ENCODE data around the gene F5.

Gene F5

GRCh38 chr1:169565335-169566271, 20.7 kb downstream of the F5 start:
- no peak for DNase-seq (ENCODE audit: low read depth in 2 of 2)
- H3K4me3 ChIP-seq (replicated peaks in 1 of 2; ENCODE audit: low read depth in 2 of 2, low read length in 2 of 2): no peak overlapping the region
- TF ChIP-seq CTCF (IDR thresholded peaks at IDR 0.05; ENCODE audit: low read depth, low read length): no peak

- no peak for TF ChIP-seq CTCF (IDR thresholded peaks at IDR 0.05; ENCODE audit: low read depth, low read length)
- H3K4me3 ChIP-seq (replicated peaks in 1 of 2; ENCODE audit: low read depth in 2 of 2, low read length in 2 of 2): no peak overlapping the region
- DNase-seq (ENCODE audit: low read depth in 2 of 2): no peak
Measured at GRCh38 chr1:169563650-169564049, 22.6 kb downstream of the F5 start.

- H3K4me3 ChIP-seq (replicated peaks in 1 of 2; ENCODE audit: low read depth in 2 of 2, low read length in 2 of 2): no peak overlapping the region
- DNase-seq (ENCODE audit: low read depth in 2 of 2): no peak
- no peak for TF ChIP-seq CTCF (IDR thresholded peaks at IDR 0.05; ENCODE audit: low read depth, low read length)
Measured at GRCh38 chr1:169563019-169563615, 23.2 kb downstream of the F5 start.

GRCh38 chr1:169561692-169562091, 24.6 kb downstream of the F5 start:
- no peak for DNase-seq (ENCODE audit: low read depth in 2 of 2)
- no peak overlapping the region for H3K4me3 ChIP-seq (replicated peaks in 1 of 2; ENCODE audit: low read depth in 2 of 2, low read length in 2 of 2)
- TF ChIP-seq CTCF (IDR thresholded peaks at IDR 0.05; ENCODE audit: low read depth, low read length): no peak

GRCh38 chr1:169557131-169557530, 29.1 kb downstream of the F5 start:
- no peak for TF ChIP-seq CTCF (IDR thresholded peaks at IDR 0.05; ENCODE audit: low read depth, low read length)
- no peak for DNase-seq (ENCODE audit: low read depth in 2 of 2)
- H3K4me3 ChIP-seq (replicated peaks in 1 of 2; ENCODE audit: low read depth in 2 of 2, low read length in 2 of 2): no peak overlapping the region

GRCh38 chr1:169550294-169550693, 36.0 kb downstream of the F5 start:
- peak; percentile 69 to 70 for DNase-seq (ENCODE audit: low read depth in 2 of 2)
- no peak overlapping the region for H3K4me3 ChIP-seq (replicated peaks in 1 of 2; ENCODE audit: low read depth in 2 of 2, low read length in 2 of 2)
- peak; percentile 49 for TF ChIP-seq CTCF (IDR thresholded peaks at IDR 0.05; ENCODE audit: low read depth, low read length)
